ENCODE results near the gene IL1R2.

- no peak for TF ChIP-seq RBBP5 (IDR thresholded peaks at IDR 0.05; ENCODE audit: borderline replicate concordance, low read depth, low read length)
- no peak for TF ChIP-seq CTCF (IDR thresholded peaks at IDR 0.05; ENCODE audit: control extremely low read depth in 1 of 3, insufficient read depth in 1 of 3, low read depth in 1 of 3, low read length in 3 of 3)
- TF ChIP-seq PHF8 (conservative IDR thresholded peaks at IDR 0.05; ENCODE audit: low read depth, low read length) = no peak
- no peak for TF ChIP-seq EGR1 (IDR thresholded peaks at IDR 0.05; ENCODE audit: borderline replicate concordance, low read depth, low read length)
- no peak for TF ChIP-seq POLR2A (IDR thresholded peaks at IDR 0.05; ENCODE audit: control extremely low read depth in 1 of 2, low read depth in 2 of 2, low read length in 2 of 2)
- TF ChIP-seq RFX5 (IDR thresholded peaks at IDR 0.05; ENCODE audit: borderline replicate concordance, low read depth, low read length) = no peak
- TF ChIP-seq SP2 (IDR thresholded peaks at IDR 0.05; ENCODE audit: low read length) = no peak
- no peak for TF ChIP-seq BCL11A (IDR thresholded peaks at IDR 0.05; ENCODE audit: low read depth in 2 of 2, low read length in 2 of 2)
- no peak for TF ChIP-seq POLR2AphosphoS5 (IDR thresholded peaks at IDR 0.05; ENCODE audit: low read depth, low read length)
- TF ChIP-seq TBP (IDR thresholded peaks at IDR 0.05; ENCODE audit: low read depth, low read length) = no peak
- no peak for TF ChIP-seq GABPA (IDR thresholded peaks at IDR 0.05; ENCODE audit: borderline replicate concordance, insufficient read depth, low read length)
- no peak for TF ChIP-seq USF2 (IDR thresholded peaks at IDR 0.05; ENCODE audit: low read length)
Measured at GRCh38 chr2:101995804-101996203, 4.0 kb downstream of the IL1R2 start.
